Coronary artery (tissue), 2 donors: Measurements from ENCODE around the gene CHST11.

Experiments
- DNase-seq: peaks from one replicate; pipeline ENCODE4 v3.0.0-alpha.2; 2017; ENCODE audit warnings: low spot score
- H3K27ac ChIP-seq, 2 donors: fragments of 200-600 bp; sonication (generic); one replicate each; pipeline ENCODE4 v1.5.1; 2016 to 2019
- H3K4me3 ChIP-seq: fragments of 200-600 bp; sonication (generic); 2 replicates; pipeline ENCODE4 v1.5.1; 2016; ENCODE audit warnings: mild to moderate bottlenecking, moderate library complexity
- TF ChIP-seq, protein P1 (sequence below): fragments of 200-600 bp; sonication (generic); IDR thresholded peaks from one replicate; pipeline ENCODE4 v1.5.1; 2019; ENCODE audit warnings: antibody characterized with exemption

The CHST11 gene

DNA sequence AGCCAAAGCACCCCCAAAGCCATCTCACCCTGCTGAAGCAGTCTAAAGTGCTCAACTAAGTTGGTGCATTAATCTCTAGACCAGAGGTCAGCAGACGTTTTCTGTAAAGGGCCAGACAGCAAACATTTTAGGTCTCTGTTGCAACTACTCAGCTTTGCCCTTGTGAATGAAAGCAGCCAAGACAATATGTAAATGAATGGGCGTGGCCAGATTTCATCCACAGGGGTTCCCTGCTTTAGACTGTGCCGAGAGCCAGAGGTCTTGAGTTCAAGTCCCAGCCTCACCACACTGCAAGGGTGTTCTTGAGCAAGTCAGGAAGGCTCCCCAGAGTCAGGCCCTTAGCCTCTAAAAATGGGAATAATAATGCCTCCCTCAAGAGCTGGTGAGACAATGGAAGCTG lies 166.2 kb downstream of the CHST11 start:
- no peak overlapping the region for H3K4me3 ChIP-seq
- TF ChIP-seq, protein P1, sequence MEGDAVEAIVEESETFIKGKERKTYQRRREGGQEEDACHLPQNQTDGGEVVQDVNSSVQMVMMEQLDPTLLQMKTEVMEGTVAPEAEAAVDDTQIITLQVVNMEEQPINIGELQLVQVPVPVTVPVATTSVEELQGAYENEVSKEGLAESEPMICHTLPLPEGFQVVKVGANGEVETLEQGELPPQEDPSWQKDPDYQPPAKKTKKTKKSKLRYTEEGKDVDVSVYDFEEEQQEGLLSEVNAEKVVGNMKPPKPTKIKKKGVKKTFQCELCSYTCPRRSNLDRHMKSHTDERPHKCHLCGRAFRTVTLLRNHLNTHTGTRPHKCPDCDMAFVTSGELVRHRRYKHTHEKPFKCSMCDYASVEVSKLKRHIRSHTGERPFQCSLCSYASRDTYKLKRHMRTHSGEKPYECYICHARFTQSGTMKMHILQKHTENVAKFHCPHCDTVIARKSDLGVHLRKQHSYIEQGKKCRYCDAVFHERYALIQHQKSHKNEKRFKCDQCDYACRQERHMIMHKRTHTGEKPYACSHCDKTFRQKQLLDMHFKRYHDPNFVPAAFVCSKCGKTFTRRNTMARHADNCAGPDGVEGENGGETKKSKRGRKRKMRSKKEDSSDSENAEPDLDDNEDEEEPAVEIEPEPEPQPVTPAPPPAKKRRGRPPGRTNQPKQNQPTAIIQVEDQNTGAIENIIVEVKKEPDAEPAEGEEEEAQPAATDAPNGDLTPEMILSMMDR: no peak
- no peak for DNase-seq
- no peak overlapping the region for H3K27ac ChIP-seq

DNA sequence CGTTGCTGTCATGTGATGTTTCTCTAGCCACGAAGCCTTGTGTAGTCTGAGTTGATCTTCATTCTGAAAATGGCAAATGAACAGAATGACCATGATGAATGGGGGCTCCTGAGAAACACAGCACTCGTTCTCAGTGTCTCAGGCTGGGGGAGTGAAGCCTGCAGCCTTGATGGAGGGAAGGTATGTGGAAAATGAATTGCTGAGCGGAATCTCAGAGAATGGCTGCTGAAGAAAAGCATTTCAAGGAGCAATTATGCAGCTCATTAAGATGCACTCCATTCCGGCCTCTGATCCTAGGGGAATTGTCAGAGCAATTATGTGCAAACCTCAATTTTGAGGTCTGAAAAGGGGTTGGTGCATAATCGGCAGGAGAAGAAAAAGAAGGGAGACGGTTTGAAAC lies 167.1 kb downstream of the CHST11 start:
- no peak overlapping the region for H3K4me3 ChIP-seq
- H3K27ac ChIP-seq: no peak overlapping the region
- TF ChIP-seq, protein P1: no peak
- no peak for DNase-seq

DNA sequence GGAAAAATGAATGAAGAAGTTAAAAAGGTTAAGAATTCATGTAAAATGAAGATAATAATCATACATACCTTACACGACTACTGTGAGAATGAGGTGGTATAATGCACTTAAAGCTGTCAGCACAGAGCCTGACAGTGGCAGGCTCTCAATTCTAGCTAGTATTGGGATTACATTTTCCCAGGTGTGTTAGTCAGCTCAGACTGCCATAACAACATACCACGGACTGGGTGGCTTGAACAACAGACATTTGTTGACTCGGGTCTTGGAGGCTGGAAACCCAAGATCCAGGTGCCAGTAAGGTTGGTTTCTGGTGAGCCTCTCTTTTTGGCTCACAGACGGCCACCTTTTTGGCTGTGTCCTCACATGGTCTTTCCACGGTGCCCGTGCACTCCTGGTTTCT lies 167.8 kb downstream of the CHST11 start:
- Histone ChIP-seq H3K27ac (no peak overlapping the region), H3K4me3 (no peak overlapping the region)
- TF ChIP-seq, protein P1: no peak
- no peak for DNase-seq

DNA sequence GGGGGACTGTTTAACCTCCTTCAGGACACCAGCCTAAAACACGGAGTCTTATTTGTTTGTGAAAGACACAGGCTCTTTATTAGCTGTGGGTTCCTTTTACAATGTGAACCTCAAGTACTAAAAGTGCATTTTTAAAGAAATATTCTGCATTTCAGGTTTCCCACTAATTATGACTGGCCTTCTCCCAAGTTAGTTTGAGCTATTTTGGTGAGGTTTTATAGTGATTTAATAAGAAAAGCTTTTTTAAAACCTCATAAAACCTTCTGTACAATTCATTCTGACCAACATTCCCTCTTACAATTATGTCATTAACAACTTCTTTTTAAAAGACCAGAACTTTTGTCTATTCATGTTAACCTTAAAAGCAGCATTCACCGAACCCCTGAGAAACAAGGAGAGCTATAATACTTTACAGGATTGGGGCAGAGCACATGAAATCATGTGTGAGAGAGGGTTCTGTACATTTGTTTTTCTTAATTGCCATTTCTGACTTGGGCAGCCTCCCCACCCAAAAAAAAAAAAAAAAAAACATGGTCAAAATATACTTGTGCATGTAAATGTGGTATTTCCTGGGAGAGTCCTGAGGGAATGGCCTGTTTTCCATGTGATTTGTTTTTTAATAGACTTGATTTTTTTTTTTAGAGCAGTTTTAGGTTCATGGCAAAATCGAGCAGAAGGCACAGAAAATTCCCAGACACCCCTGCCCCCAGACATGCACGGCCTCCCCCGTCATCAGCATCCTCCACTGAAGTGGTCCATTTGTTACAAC lies 169.5 kb downstream of the CHST11 start:
- DNase-seq: no peak
- TF ChIP-seq, protein P1: no peak
- Histone ChIP-seq H3K27ac (peak overlapping the region; percentile 30 to 46), H3K4me3 (no peak overlapping the region)

DNA sequence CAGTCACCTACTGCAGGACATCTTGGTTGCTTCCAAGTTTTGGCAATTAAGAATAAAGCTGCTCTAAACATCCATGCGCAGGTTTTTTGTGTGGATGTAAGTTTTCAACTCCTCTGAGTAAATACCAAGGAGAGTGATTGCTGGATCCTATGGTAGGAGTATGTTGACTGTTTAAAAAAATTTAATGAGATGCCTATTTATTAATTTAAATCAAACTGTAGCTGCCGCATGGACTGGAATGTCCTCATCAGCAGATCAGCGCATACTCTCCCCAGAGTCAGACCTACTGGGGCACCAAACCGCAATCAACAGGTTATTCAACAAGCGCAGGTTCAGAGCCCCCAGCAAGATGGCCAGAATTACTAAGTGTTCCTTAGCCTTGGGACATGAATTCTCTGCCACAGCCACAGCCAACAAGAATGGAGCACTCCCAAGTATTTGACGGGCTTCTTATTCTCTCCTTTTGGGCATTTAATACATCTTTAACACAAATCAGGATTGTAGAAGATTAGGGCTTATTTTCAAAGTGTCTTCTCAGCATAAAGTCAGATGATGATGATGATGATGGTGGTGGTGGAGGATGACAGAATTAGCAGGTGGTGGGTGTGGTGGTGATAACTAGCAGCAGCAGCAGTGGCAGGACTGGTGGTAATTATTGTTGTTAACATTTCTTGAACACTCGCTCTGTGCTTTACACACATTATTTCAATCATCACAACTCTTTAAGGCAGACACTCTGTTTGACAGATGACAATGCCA lies 170.7 kb downstream of the CHST11 start:
- peak overlapping the region; percentile 66 to 70 for H3K27ac ChIP-seq

DNA sequence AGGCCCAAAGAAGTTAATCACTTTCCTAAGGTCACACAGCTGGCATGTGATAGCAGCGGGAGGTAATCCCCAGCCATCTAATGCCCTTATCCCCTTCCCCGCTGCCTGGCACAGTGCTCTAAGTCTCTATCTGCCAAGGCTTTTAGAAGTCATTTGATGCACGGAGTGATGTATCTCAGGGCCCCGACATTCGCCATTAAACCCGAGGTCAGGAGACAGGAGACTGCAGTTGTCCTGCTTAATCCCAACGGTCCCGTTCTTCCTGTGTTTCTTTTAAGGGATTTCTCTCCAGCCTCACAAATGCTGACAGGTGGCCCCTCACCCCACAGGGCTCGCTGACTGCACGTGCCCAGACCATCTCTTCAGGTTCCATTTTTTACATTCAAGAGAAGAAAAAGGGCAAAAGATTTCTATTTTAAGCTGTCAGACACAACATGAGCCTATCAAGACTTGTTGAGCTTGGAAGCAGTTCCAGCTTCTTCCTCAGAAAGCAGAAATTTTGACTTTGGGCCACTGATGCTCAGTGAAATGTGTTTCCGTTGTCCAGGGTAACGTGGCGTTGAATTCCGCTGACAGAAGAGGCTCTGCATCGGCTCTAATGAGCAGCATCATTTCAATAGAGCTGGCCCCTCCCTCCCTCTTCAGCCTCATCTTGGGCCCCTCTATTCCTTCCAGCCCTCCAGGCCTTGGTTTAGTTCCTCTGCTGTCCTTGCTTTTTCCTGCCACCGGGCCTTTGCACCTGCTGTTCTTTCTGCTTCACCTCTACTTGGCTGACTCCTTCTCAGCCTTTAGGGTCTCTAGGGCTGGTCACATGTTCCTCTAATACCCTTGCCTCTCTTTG lies 171.5 kb downstream of the CHST11 start:
- H3K27ac ChIP-seq: peak overlapping the region; percentile 66 to 70
- H3K4me3 ChIP-seq: no peak overlapping the region
- TF ChIP-seq, protein P1: no peak
- DNase-seq: no peak

More for the DNA sequence above, 170.7 kb downstream of the CHST11 start:
- TF ChIP-seq, protein P1: no peak
- H3K4me3 ChIP-seq: no peak overlapping the region
- DNase-seq: no peak
